Stimulated activated CD4-positive, alpha-beta T cell treated with anti-CD3 and anti-CD28 coated beads, Interleukin-15, amount 100 ng/mL, for 1 hour (primary cell): ENCODE results near the gene AUP1.
"Not testable (repeated sequence)": the region's sequence is repeated elsewhere in the genome, so short reads cannot be mapped to it uniquely, and the experiment has no call there.

Source experiments
- DNase-seq, 2 donors: peaks; one replicate each; pipeline ENCODE4 v3.0.0-alpha.2; 2020; ENCODE audit warnings: low read depth in 1 of 2, low spot score in 1 of 2

The AUP1 gene

GRCh38 chr2:74529357-74530238 is at the start of gene AUP1, which contains the start of gene HTRA2:
Gene AUP1 (minus strand): TSS chr2:74529706. CDS start chr2:74529629, 77 bp downstream.
Gene HTRA2 (plus strand): TSS chr2:74529933. CDS start chr2:74530007, 74 bp downstream.
- DNase-seq = peak; percentile 70 to 81

- no peak for DNase-seq
Observed at GRCh38 chr2:74578408-74578807, 48.9 kb upstream of the AUP1 start.

GRCh38 chr2:74577448-74577847 is 47.9 kb upstream of the AUP1 start:
- DNase-seq = no peak

- DNase-seq = no peak
Observed at GRCh38 chr2:74576863-74577229, 47.3 kb upstream of the AUP1 start.

- DNase-seq = no peak
Observed at GRCh38 chr2:74576211-74576862, 46.8 kb upstream of the AUP1 start.

GRCh38 chr2:74575320-74575719 is 45.8 kb upstream of the AUP1 start:
- DNase-seq = no peak

GRCh38 chr2:74573747-74574562 is 44.4 kb upstream of the AUP1 start:
- DNase-seq = no peak

GRCh38 chr2:74572178-74572925 is 42.8 kb upstream of the AUP1 start:
- DNase-seq = no peak

- no peak for DNase-seq
Observed at GRCh38 chr2:74571058-74571457, 41.6 kb upstream of the AUP1 start.

- DNase-seq = no peak
Observed at GRCh38 chr2:74569686-74570085, 40.2 kb upstream of the AUP1 start.

GRCh38 chr2:74567881-74568280 is 38.4 kb upstream of the AUP1 start:
- no peak for DNase-seq

- DNase-seq = no peak
Observed at GRCh38 chr2:74566754-74567085, 37.2 kb upstream of the AUP1 start.

GRCh38 chr2:74566076-74566753 is 36.7 kb upstream of the AUP1 start:
- DNase-seq = no peak

- DNase-seq = no peak
Observed at GRCh38 chr2:74564222-74564621, 34.7 kb upstream of the AUP1 start.

GRCh38 chr2:74562126-74562775 is 32.7 kb upstream of the AUP1 start:
- no peak for DNase-seq

GRCh38 chr2:74561022-74561421 is 31.5 kb upstream of the AUP1 start:
- DNase-seq = not testable (repeated sequence)

GRCh38 chr2:74560591-74560990 is 31.1 kb upstream of the AUP1 start:
- no peak for DNase-seq

- no peak for DNase-seq
Observed at GRCh38 chr2:74559912-74560311, 30.4 kb upstream of the AUP1 start.

- DNase-seq = no peak
Observed at GRCh38 chr2:74558284-74559230, 29.1 kb upstream of the AUP1 start.
